ENCODE data around the gene EFCAB6.

- TF ChIP-seq POLR2A (IDR thresholded peaks at IDR 0.05), result no peak
- TF ChIP-seq, protein P1, sequence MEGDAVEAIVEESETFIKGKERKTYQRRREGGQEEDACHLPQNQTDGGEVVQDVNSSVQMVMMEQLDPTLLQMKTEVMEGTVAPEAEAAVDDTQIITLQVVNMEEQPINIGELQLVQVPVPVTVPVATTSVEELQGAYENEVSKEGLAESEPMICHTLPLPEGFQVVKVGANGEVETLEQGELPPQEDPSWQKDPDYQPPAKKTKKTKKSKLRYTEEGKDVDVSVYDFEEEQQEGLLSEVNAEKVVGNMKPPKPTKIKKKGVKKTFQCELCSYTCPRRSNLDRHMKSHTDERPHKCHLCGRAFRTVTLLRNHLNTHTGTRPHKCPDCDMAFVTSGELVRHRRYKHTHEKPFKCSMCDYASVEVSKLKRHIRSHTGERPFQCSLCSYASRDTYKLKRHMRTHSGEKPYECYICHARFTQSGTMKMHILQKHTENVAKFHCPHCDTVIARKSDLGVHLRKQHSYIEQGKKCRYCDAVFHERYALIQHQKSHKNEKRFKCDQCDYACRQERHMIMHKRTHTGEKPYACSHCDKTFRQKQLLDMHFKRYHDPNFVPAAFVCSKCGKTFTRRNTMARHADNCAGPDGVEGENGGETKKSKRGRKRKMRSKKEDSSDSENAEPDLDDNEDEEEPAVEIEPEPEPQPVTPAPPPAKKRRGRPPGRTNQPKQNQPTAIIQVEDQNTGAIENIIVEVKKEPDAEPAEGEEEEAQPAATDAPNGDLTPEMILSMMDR (IDR thresholded peaks at IDR 0.05), result no peak
Observed at GRCh38 chr22:43666457-43666856, 145.6 kb downstream of the EFCAB6 start.

Measured in Peyer's patch (tissue), 4 donors.